Activated CD8-positive, alpha-beta T cell treated with anti-CD3 and anti-CD28 coated beads for 36 hours (primary cell): Measurements from ENCODE around the gene C19orf12. TPM values are rescaled to one million over a fixed set of nuclear protein-coding genes. Genes with fewer than 3 reads are reported as not detected.

Source experiments
- ATAC-seq: fragments of 200-7000 bp; cut with Tn5 transposase; one replicate; pipeline ENCODE4 v1.10.0; 2021; ENCODE audit warnings: mild to moderate bottlenecking, moderate library complexity
- CTCF ChIA-PET: fragments of 350-600 bp; sonication (Branson Sonifier 250); formaldehyde crosslinking; loops from one replicate; lab custom pipeline; 2021; ENCODE audit warnings: antibody characterized with exemption; lab: Charles Lee
- POLR2A ChIA-PET: fragments of 350-600 bp; sonication (Branson Sonifier 250); formaldehyde crosslinking; loops from one replicate; lab custom pipeline; 2021; ENCODE audit warnings: antibody characterized with exemption; lab: Charles Lee
- DNase-seq: peaks from one replicate; pipeline ENCODE4 v3.0.0-alpha.2; 2020
- H3K27ac Mint-ChIP-seq: one replicate; pipeline ENCODE4 v1.8.0; 2021; ENCODE audit warnings: mild to moderate bottlenecking, mixed read lengths
- H3K27me3 Mint-ChIP-seq: one replicate; pipeline ENCODE4 v1.8.0; 2021; ENCODE audit warnings: mixed read lengths
- H3K36me3 Mint-ChIP-seq: one replicate; pipeline ENCODE4 v1.8.0; 2021; ENCODE audit warnings: low read depth, mixed read lengths
- H3K4me1 Mint-ChIP-seq: one replicate; pipeline ENCODE4 v1.8.0; 2021; ENCODE audit warnings: low read depth, mixed read lengths
- H3K4me3 Mint-ChIP-seq: one replicate; pipeline ENCODE4 v1.8.0; 2021; ENCODE audit warnings: mild to moderate bottlenecking, moderate library complexity, mixed read lengths
- H3K9me3 Mint-ChIP-seq: one replicate; pipeline ENCODE4 v1.8.0; 2021; ENCODE audit warnings: mixed read lengths
- CTCF ChIP-seq: fragments of 200-600 bp; IDR thresholded peaks from one replicate; pipeline ENCODE4 v1.8.0; 2022; ENCODE audit warnings: antibody characterized with exemption, mild to moderate bottlenecking
- intact Hi-C: fragments of 100-400 bp; cut with micrococcal nuclease; formaldehyde crosslinking; loops from one replicate; pipeline ENCODE4 v1.10.0; 2022
- total RNA-seq, 2 experiments: library from RNA; stranded (reverse); gene quantifications; one replicate each; pipeline ENCODE4 v1.2.3, GENCODE V29; 2021

Gene C19orf12
- total RNA-seq, 2 experiments from 2014 or later, result 33.3 to 36.6 TPM

GRCh38 chr19:29690842-29691241 lies 24.2 kb downstream of the C19orf12 start:
- peaks cover 7% of the 10 kb centered on the region for H3K36me3 Mint-ChIP-seq
- intact Hi-C loops, result loop anchor here (1.0 kb wide), 1 partner anchor 81 kb away; no protein-coding TSS in a partner anchor
- DNase-seq (peak; percentile 77), ATAC-seq (peak; percentile 79)
- ChIA-PET POLR2A (interaction anchor here (0.6 to 3.4 kb wide), 7 partner anchors 9 to 85 kb away, joined by 3 to 20 read pairs (median 4); partner anchors contain the start of genes PLEKHF1 and POP4), CTCF (interaction anchor here (0.7 to 8.0 kb wide), 15 partner anchors 9 to 82 kb away, joined by 3 to 300 read pairs (median 10); partner anchors contain the start of genes C19orf12, PLEKHF1 and POP4)
- peaks cover 4% of the 10 kb centered on the region for H3K9me3 Mint-ChIP-seq
- H3K27me3 Mint-ChIP-seq, result no peaks in the 10 kb centered on the region
- peak overlapping the region; percentile 48 for H3K27ac Mint-ChIP-seq
- H3K4me3 Mint-ChIP-seq, result no peak overlapping the region
- peak; percentile 69 for TF ChIP-seq CTCF
- peaks cover 33% of the 10 kb centered on the region for H3K4me1 Mint-ChIP-seq

GRCh38 chr19:29687897-29688728 lies 26.9 kb downstream of the C19orf12 start:
- Mint-ChIP-seq H3K27ac (peak overlapping the region; percentile 58), H3K27me3 (no peaks in the 10 kb centered on the region), H3K4me3 (no peak overlapping the region), H3K36me3 (peaks cover 7% of the 10 kb centered on the region), H3K4me1 (peaks cover 33% of the 10 kb centered on the region), H3K9me3 (peaks cover 4% of the 10 kb centered on the region)
- no peak for TF ChIP-seq CTCF
- DNase-seq (no peak), ATAC-seq (no peak)
- intact Hi-C loops, result no loop called here
- ChIA-PET CTCF (interaction anchor here (1.8 to 8.0 kb wide), 2 partner anchors 20 to 79 kb away, joined by 6 to 217 read pairs; partner anchors contain the start of gene POP4), POLR2A (interaction anchor here (1.0 to 1.3 kb wide), 2 partner anchors 19 to 77 kb away, joined by 3 to 6 read pairs; no protein-coding TSS in a partner anchor)

- ATAC-seq (peak; percentile 60), DNase-seq (peak; percentile 71)
- ChIA-PET POLR2A (interaction anchor here (1.3 kb wide), 1 partner anchor 76 kb away, joined by 3 read pairs; no protein-coding TSS in a partner anchor), CTCF (interaction anchor here (1.3 to 8.0 kb wide), 4 partner anchors 19 to 78 kb away, joined by 3 to 217 read pairs (median 8); partner anchors contain the start of genes PLEKHF1 and POP4)
- peak overlapping the region; percentile 58 for H3K27ac Mint-ChIP-seq
- intact Hi-C loops, result no loop called here
- H3K4me3 Mint-ChIP-seq, result no peak overlapping the region
- peaks cover 37% of the 10 kb centered on the region for H3K4me1 Mint-ChIP-seq
- H3K27me3 Mint-ChIP-seq, result no peaks in the 10 kb centered on the region
- peaks cover 4% of the 10 kb centered on the region for H3K9me3 Mint-ChIP-seq
- no peak for TF ChIP-seq CTCF
- H3K36me3 Mint-ChIP-seq, result peaks cover 7% of the 10 kb centered on the region
Measured at GRCh38 chr19:29687244-29687896, 27.7 kb downstream of the C19orf12 start.

- H3K27me3 Mint-ChIP-seq, result no peaks in the 10 kb centered on the region
- intact Hi-C loops, result no loop called here
- peaks cover 45% of the 10 kb centered on the region for H3K4me1 Mint-ChIP-seq
- no peak for DNase-seq
- peaks cover 7% of the 10 kb centered on the region for H3K36me3 Mint-ChIP-seq
- no peak overlapping the region for H3K27ac Mint-ChIP-seq
- CTCF ChIA-PET, result interaction anchor here (1.3 to 2.4 kb wide), 6 partner anchors 8 to 75 kb away, joined by 3 to 11 read pairs (median 7); partner anchors contain the start of gene PLEKHF1
- TF ChIP-seq CTCF, result no peak
- POLR2A ChIA-PET, result interaction anchor here (0.6 to 1.7 kb wide), 4 partner anchors 29 to 79 kb away, joined by 3 to 7 read pairs (median 4); partner anchors contain the start of gene C19orf12
- no peak overlapping the region for H3K4me3 Mint-ChIP-seq
- peaks cover 4% of the 10 kb centered on the region for H3K9me3 Mint-ChIP-seq
- ATAC-seq, result no peak
Measured at GRCh38 chr19:29686285-29686805, 28.7 kb downstream of the C19orf12 start.
